HepG2 (cell line): Measurements from ENCODE around the gene UTF1.

Experiments used
- CTCF ChIP-seq: sonication (generic); formaldehyde crosslinking; IDR thresholded peaks from 2 replicates; pipeline ENCODE4 v1.5.0; 2020; ENCODE audit warnings: mild to moderate bottlenecking, missing genetic modification reagents, moderate library complexity
- EP300 ChIP-seq, 3 experiments: sonication (generic) in 1 of 3; formaldehyde crosslinking in 1 of 3; IDR thresholded peaks; 2 replicates each; pipeline versions ENCODE4 v1.5.1 to v1.6.1; 2011 to 2020; ENCODE audit warnings: low read depth in 2 of 3, low read length in 2 of 3, borderline replicate concordance in 1 of 3, improper control_type of control experiment in 1 of 3, mild to moderate bottlenecking in 1 of 3, missing genetic modification reagents in 1 of 3, moderate library complexity in 1 of 3
- EZH2 ChIP-seq: conservative IDR thresholded peaks from 2 replicates; pipeline ENCODE4 v1.6.1; 2012; ENCODE audit warnings: mild to moderate bottlenecking, low read depth, low read length, moderate library complexity
- REST ChIP-seq, 2 experiments: IDR thresholded peaks; 2 replicates each; pipeline ENCODE4 v1.6.1; 2011 to 2012; ENCODE audit warnings: low read length in 2 of 2, borderline replicate concordance in 1 of 2, low read depth in 1 of 2, mild to moderate bottlenecking in 1 of 2, moderate library complexity in 1 of 2
- ZNF501 ChIP-seq: sonication (generic); formaldehyde crosslinking; IDR thresholded peaks from 2 replicates; pipeline ENCODE4 v1.5.1; 2020; ENCODE audit warnings: mild to moderate bottlenecking, moderate library complexity, missing genetic modification reagents

GRCh38 chr10:133209641-133210040 is 20.4 kb upstream of the UTF1 start:
- TF ChIP-seq EP300 (IDR thresholded peaks at IDR 0.05; ENCODE audit: low read depth in 2 of 2, low read length in 2 of 2) (no peak), EP300 (CRISPR knock-in tag; IDR thresholded peaks at IDR 0.05; ENCODE audit: borderline replicate concordance) (no peak), CTCF (CRISPR knock-in tag) (no peak), REST (IDR thresholded peaks at IDR 0.05; ENCODE audit: borderline replicate concordance in 1 of 2, low read depth in 1 of 2, low read length in 2 of 2) (no peak), ZNF501 (CRISPR knock-in tag) (no peak), EZH2 (no peak)
